HFFc6 (cell line): ENCODE measurements around the gene MED29. TPM values are rescaled to one million over a fixed set of nuclear protein-coding genes. Genes with fewer than 3 reads are reported as not detected.
A peak's percentile ranks its signal among the peaks of the same experiment; 100 is the strongest.
"Not testable (repeated sequence)": the region's sequence is repeated elsewhere in the genome, so short reads cannot be mapped to it uniquely, and the experiment has no call there.

ENCODE experiments used
- DNase-seq: peaks from one replicate; pipeline ENCODE4 v3.0.0-alpha.2; 2018
- H3K27ac Mint-ChIP-seq: 2 replicates; pipeline ENCODE4 v1.8.0; 2020; ENCODE audit warnings: mild to moderate bottlenecking, mixed read lengths
- H3K27me3 Mint-ChIP-seq: 2 replicates; pipeline ENCODE4 v1.8.0; 2021; ENCODE audit warnings: mild to moderate bottlenecking, moderate library complexity, mixed read lengths; ENCODE audit not compliant: insufficient read depth
- H3K36me3 Mint-ChIP-seq: 2 replicates; pipeline ENCODE4 v1.8.0; 2021; ENCODE audit warnings: low read depth, mixed read lengths
- H3K4me1 Mint-ChIP-seq: 2 replicates; pipeline ENCODE4 v1.8.0; 2020; ENCODE audit warnings: low read depth, mixed read lengths
- H3K4me3 Mint-ChIP-seq: 2 replicates; pipeline ENCODE4 v1.8.0; 2020; ENCODE audit warnings: mild to moderate bottlenecking, moderate library complexity, mixed read lengths
- H3K9me3 Mint-ChIP-seq: 2 replicates; pipeline ENCODE4 v1.8.0; 2020; ENCODE audit warnings: mild to moderate bottlenecking, mixed read lengths
- CTCF ChIP-seq: fragments of 200-600 bp; sonication (generic); IDR thresholded peaks from 2 replicates; pipeline ENCODE4 v1.5.0; 2021; ENCODE audit warnings: antibody characterized with exemption, mild to moderate bottlenecking
- total RNA-seq, 6 experiments: library from RNA; stranded (reverse); fragmentation: NEBNext Ultra II Directional; extraction: Animal tissue kit (Norgen Biotek cat#: 25700); gene quantifications; 2 replicates in 1 of 6; 3 replicates in 5 of 6; pipeline ENCODE4 v1.2.3, GENCODE V29; 2021

MED29 gene
- total RNA-seq, 6 experiments from 2014 or later = 38.2 to 48.5 (median 45.2) TPM

- Mint-ChIP-seq H3K9me3 (no peaks in the 10 kb centered on the region), H3K4me1 (peaks cover 33% of the 10 kb centered on the region), H3K36me3 (peaks cover 47% of the 10 kb centered on the region), H3K27me3 (peaks cover 5% of the 10 kb centered on the region), H3K4me3 (peak overlapping the region; percentile 35), H3K27ac (peak overlapping the region; percentile 98)
- peak; percentile 91 for DNase-seq
- no peak for TF ChIP-seq CTCF
Measured at GRCh38 chr19:39372047-39372802, 19.0 kb upstream of the MED29 start.

GRCh38 chr19:39372941-39373340 is 18.2 kb upstream of the MED29 start:
- H3K4me1 Mint-ChIP-seq = peaks cover 36% of the 10 kb centered on the region
- DNase-seq = no peak
- no peak for TF ChIP-seq CTCF
- peaks cover 4% of the 10 kb centered on the region for H3K27me3 Mint-ChIP-seq
- peak overlapping the region; percentile 63 for H3K4me3 Mint-ChIP-seq
- H3K36me3 Mint-ChIP-seq = peaks cover 47% of the 10 kb centered on the region
- H3K27ac Mint-ChIP-seq = peak overlapping the region; percentile 98
- H3K9me3 Mint-ChIP-seq = no peaks in the 10 kb centered on the region

GRCh38 chr19:39375929-39376328 is 15.2 kb upstream of the MED29 start:
- TF ChIP-seq CTCF = no peak
- Mint-ChIP-seq H3K27ac (peak overlapping the region; percentile 10; the same call in 1 of the 2 replicates), H3K27me3 (peaks cover 4% of the 10 kb centered on the region), H3K36me3 (peaks cover 33% of the 10 kb centered on the region), H3K9me3 (no peaks in the 10 kb centered on the region), H3K4me1 (peaks cover 36% of the 10 kb centered on the region), H3K4me3 (no peak overlapping the region)
- no peak for DNase-seq

GRCh38 chr19:39377373-39378362 is 13.5 kb upstream of the MED29 start:
- DNase-seq = peak; percentile 52
- Mint-ChIP-seq H3K36me3 (peaks cover 35% of the 10 kb centered on the region), H3K9me3 (no peaks in the 10 kb centered on the region), H3K4me1 (peaks cover 30% of the 10 kb centered on the region), H3K4me3 (no peak overlapping the region), H3K27me3 (peaks cover 4% of the 10 kb centered on the region), H3K27ac (peak overlapping the region; percentile 85)
- no peak for TF ChIP-seq CTCF

GRCh38 chr19:39379366-39379765 is 11.8 kb upstream of the MED29 start:
- Mint-ChIP-seq H3K36me3 (peaks cover 29% of the 10 kb centered on the region), H3K4me1 (peaks cover 21% of the 10 kb centered on the region; the same call in 1 of the 2 replicates)
- H3K27me3 Mint-ChIP-seq, DNase-seq, H3K9me3 Mint-ChIP-seq, H3K4me3 Mint-ChIP-seq, H3K27ac Mint-ChIP-seq: not testable (repeated sequence)
